Measurements from ENCODE around the gene APEH.
A peak's percentile ranks its signal among the peaks of the same experiment; 100 is the strongest.

Gene APEH

DNA sequence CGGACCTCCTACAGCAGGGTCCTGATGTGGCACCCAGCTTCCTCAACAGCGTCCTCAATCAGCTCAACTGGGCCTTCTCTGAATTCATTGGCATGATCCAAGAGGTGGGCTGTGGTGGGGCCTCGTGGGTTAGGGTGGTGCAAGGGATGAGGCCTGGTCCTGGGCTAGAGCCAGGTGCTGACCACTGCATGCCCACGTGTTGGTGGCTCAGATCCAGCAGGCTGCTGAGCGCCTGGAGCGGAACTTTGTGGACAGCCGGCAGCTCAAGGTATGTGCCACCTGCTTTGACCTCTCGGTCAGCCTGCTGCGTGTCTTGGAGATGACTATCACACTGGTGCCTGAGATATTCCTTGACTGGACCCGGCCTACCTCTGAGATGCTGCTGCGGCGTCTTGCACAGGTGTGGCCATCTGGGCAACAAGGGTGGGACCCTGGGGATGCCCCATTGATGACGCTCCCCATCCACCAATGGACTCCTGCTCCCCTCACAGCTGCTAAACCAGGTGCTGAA lies 41.5 kb downstream of the APEH start:
- no peak for DNase-seq

DNA sequence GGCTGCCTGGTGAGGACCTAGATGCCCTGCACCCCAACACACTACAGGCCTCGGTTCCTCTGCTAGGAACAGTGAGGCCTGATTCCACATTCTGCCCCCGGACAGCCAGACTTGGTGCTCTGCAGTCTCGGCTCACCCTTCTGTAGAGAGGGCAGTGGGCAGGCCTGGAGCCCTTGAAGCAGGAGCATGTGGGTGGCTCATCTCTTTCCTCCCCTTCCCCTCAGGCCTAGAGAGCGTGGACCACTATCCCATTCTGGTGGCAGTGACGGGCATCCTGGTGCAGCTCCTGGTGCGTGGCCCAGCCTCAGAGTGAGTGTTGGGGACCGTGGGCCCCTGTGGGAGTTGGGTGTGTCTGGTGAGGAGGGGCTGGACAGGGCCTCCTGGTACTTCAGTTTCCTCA lies 42.0 kb downstream of the APEH start:
- DNase-seq, result no peak

GRCh38 chr3:49716691-49717210 lies 42.6 kb downstream of the APEH start:
- DNase-seq, result no peak

DNA sequence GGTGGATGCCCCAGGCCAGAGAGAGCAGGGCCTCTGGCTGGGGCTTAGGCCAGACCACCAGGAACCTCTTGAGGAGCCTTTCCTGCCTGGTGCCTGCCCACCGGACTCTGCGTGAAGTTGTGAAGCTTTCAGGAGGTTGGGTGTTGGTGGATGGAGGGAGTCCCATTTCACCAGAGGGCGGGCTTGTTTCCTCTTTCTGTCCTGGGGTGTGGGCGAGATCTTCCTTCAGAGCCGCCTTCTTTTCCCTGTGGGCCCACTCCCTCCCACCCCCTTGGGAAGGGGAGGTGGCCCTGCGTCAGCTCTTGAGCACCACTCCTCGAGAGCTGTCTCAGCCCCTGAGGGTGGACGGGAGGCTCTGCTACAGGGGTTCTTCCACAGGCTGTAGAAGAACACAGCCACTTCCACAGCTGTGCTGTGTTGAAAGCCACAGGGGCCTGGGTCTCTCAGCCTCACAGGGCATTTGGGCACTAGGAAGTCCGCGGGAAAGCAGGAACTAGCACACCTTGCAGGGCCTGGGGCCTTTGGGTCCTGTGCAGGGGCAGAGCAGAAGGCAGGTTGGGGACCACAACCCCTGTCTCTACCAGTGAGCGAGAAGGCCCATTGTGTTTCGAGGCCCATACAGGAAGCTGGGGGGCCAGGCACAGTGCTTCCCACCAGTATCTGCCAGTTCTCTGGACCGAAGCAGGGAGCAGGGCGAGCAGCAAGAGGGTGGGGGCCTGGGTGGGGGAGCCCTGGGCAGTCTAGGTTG lies 43.2 kb downstream of the APEH start:
- DNase-seq, result no peak

GRCh38 chr3:49717959-49718857 lies 44.1 kb downstream of the APEH start:
- no peak for DNase-seq

GRCh38 chr3:49718858-49719213 lies 44.7 kb downstream of the APEH start:
- DNase-seq, result peak; percentile 46

- peak; percentile 97 for DNase-seq
Observed at GRCh38 chr3:49719214-49719884, 45.2 kb downstream of the APEH start, which contains the start of gene AMIGO3. Gene AMIGO3 (minus strand): TSS chr3:49719684. CDS start chr3:49719465, 219 bp downstream.

- DNase-seq, result no peak
Observed at GRCh38 chr3:49720855-49721595, 46.9 kb downstream of the APEH start.

DNA sequence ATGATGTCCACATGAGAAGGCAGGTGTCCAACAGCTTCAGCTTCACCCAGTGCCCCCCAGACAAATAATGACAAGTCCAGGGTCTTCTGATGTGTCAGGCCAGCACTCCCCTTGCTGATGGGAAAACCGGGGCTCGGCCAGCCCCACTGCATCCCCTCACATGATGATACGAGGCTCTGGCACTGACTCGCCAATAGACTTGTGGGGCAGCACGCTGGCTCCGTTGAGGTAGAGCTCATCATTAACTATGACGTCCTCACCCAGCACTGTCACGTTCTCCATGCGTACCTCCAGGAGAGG lies 47.4 kb downstream of the APEH start:
- no peak for DNase-seq

GRCh38 chr3:49721896-49722781 lies 48.0 kb downstream of the APEH start:
- no peak for DNase-seq

DNA sequence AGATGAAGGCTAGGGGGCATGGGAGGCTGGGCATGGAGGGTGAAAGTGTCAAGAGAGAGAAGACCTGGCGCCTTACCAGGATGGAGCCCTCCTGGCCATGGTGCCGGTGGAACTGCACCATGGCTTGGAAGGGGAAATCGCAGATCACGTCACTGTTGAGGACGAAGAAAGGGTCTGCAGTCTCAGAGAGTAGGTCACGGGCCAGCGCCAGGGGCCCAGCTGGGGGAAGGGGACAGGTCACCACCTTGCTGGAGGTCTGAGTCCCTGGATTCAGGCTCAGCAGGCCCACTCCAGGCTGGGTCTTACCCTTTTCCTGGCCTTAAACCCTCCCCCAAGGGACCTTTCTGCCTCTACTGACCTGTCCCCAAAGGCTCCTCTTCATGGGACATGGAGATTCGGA lies 48.7 kb downstream of the APEH start:
- no peak for DNase-seq

- peak; percentile 76 for DNase-seq
Observed at GRCh38 chr3:49723296-49723627, 49.1 kb downstream of the APEH start.

- peak; percentile 95 for DNase-seq
Observed at GRCh38 chr3:49723628-49724551, 49.7 kb downstream of the APEH start, which contains the start of gene GMPPB. Gene GMPPB (minus strand): TSS chr3:49723951. CDS start chr3:49723726, 225 bp downstream.

- DNase-seq, result peak; percentile 47
Observed at GRCh38 chr3:49724586-49724985, 50.4 kb downstream of the APEH start.

DNA sequence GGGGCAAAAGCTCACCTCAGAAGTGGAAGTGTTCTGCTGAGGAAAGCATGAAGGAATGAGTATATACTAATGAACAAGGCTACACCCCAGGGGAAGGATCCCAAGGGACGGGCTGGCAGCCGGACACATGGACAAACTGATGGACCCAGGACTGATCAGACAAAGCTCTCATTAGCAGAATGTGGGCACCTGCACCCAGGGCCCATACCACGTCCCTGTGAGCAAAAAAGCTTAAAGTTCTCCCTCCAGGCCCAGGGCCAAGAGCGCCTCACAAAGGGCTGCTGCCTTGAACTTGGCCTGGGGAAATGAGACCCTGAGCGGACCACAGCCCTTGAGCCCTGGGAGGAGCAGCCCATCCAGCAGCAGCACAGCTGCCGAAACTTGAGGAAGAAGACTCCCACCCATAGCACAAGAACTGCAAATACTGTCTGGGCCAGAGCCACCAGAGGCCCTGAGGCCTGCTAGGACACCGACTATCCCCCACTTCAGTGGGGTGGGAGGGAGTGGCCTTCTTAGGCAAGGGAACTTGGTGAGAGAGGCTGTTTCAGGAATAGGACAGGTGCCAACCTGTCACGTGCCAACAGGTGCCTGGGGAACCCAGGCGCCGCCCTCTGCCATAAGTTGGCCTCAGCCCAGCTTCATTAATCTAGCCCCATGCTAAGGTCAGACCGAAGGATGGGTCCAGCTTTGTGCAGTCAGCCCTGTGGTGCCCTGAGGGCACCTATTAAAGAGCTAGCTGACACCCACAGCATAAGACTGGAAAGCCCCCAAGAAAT lies 51.9 kb downstream of the APEH start:
- no peak for DNase-seq

DNA sequence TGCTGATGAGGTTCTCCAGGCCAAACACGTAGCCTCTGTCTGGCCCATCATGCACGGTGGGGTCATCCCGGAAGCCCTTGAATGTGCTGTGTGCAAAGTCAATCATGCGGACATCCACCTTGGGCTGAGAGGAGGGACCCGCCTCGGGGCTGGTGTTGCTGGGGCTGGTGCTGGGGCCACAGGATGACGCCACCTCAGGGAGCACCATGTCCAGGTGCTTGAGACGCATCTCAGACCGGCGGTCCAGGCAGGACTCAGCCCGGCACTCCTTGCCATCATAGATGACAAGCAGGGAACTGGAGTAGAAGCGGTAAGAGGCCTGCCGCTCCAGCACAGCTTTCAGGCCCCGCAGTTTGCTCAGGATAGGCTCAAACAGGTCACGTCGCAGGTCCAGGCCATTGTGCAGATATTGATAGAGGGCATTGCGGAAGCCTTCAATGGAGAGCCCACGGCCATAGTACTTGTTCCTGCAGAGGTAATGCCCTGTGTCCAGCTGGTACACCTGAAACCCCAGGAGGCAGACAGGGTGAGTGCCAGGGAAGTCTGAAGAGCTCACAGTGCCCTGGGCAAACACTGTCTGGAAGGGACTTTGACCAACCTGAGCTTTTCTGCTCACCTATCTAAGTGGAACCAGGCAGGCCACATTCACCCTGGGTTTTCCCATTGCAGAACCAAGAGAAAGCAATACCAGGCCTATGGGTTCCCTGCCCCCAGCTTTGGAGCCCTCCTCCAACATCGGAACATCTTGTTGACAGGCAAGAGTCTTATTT lies 53.2 kb downstream of the APEH start:
- no peak for DNase-seq

DNA sequence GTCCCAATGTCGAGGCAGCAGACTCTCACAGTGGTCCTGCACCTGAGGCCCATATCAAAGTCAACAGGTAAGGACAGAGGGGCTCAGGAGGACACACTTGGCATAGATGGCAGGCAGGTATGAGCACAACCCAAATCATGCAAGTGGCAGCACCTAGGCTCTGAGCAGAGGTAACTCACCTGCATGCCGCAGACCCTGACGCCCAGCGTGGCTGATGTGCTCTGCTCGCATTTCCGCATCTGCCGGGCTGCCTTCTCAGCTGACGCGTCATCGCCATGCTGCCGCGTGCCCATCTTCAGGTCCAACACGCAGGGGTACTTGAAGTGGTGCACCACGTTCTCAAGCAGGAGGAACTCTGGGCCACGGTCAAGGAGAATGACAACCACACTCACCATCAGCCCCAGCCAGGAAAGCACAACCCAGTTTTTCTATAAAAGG lies 53.8 kb downstream of the APEH start:
- no peak for DNase-seq

GRCh38 chr3:49729966-49730609 lies 55.9 kb downstream of the APEH start:
- DNase-seq, result no peak

Data from stimulated activated CD8-positive, alpha-beta memory T cell treated with anti-CD3 and anti-CD28 coated beads, Interleukin-4, amount 100 ng/mL, for 48 hours (primary cell).